Activated T-cell treated with anti-CD3 and anti-CD28 coated beads, Interleukin-2, amount 50 U/mL, for 24 hours (primary cell): ENCODE data around the gene STYX.
"Not testable (repeated sequence)": the region's sequence is repeated elsewhere in the genome, so short reads cannot be mapped to it uniquely, and the experiment has no call there.

Source experiments
- DNase-seq: peaks from one replicate; pipeline ENCODE4 v3.0.0-alpha.2; 2020
- H3K27ac Mint-ChIP-seq: 2 replicates; pipeline ENCODE4 v1.8.0; 2020; ENCODE audit warnings: mild to moderate bottlenecking, mixed read lengths
- H3K27me3 Mint-ChIP-seq: 2 replicates; pipeline ENCODE4 v1.8.0; 2020; ENCODE audit warnings: mixed read lengths
- H3K36me3 Mint-ChIP-seq: 2 replicates; pipeline ENCODE4 v1.8.0; 2020; ENCODE audit warnings: low read depth, mixed read lengths
- H3K4me1 Mint-ChIP-seq: 2 replicates; pipeline ENCODE4 v1.8.0; 2020; ENCODE audit warnings: low read depth, mixed read lengths
- H3K4me3 Mint-ChIP-seq: 2 replicates; pipeline ENCODE4 v1.8.0; 2020; ENCODE audit warnings: mild to moderate bottlenecking, moderate library complexity, mixed read lengths
- H3K9me3 Mint-ChIP-seq: 2 replicates; pipeline ENCODE4 v1.8.0; 2020; ENCODE audit warnings: mixed read lengths

The STYX gene

GRCh38 chr14:52741865-52742264 is 11.9 kb downstream of the STYX start:
- no peak for DNase-seq
- no peaks in the 10 kb centered on the region for H3K9me3 Mint-ChIP-seq
- peaks cover 67% of the 10 kb centered on the region for H3K4me1 Mint-ChIP-seq
- H3K4me3 Mint-ChIP-seq: peak overlapping the region; percentile 64
- peak overlapping the region; percentile 94 for H3K27ac Mint-ChIP-seq
- peaks cover 38% of the 10 kb centered on the region for H3K36me3 Mint-ChIP-seq
- no peaks in the 10 kb centered on the region for H3K27me3 Mint-ChIP-seq

GRCh38 chr14:52748647-52749292 is 18.8 kb downstream of the STYX start:
- Mint-ChIP-seq H3K4me1 (peaks cover 30% of the 10 kb centered on the region), H3K36me3 (peaks cover 67% of the 10 kb centered on the region), H3K9me3 (no peaks in the 10 kb centered on the region), H3K4me3 (no peak overlapping the region), H3K27me3 (no peaks in the 10 kb centered on the region), H3K27ac (no peak overlapping the region)
- no peak for DNase-seq

GRCh38 chr14:52755607-52756316 is 25.8 kb downstream of the STYX start:
- no peak for DNase-seq
- Mint-ChIP-seq H3K27ac (no peak overlapping the region), H3K4me3 (no peak overlapping the region), H3K4me1 (peaks cover 2% of the 10 kb centered on the region), H3K9me3 (no peaks in the 10 kb centered on the region), H3K36me3 (peaks cover 49% of the 10 kb centered on the region), H3K27me3 (no peaks in the 10 kb centered on the region)

- H3K4me3 Mint-ChIP-seq: no peak overlapping the region
- H3K9me3 Mint-ChIP-seq: no peaks in the 10 kb centered on the region
- no peaks in the 10 kb centered on the region for H3K27me3 Mint-ChIP-seq
- H3K36me3 Mint-ChIP-seq: peaks cover 55% of the 10 kb centered on the region
- H3K4me1 Mint-ChIP-seq: peaks cover 14% of the 10 kb centered on the region
- DNase-seq: no peak
- no peak overlapping the region for H3K27ac Mint-ChIP-seq
Measured at GRCh38 chr14:52759145-52759544, 29.2 kb downstream of the STYX start.

GRCh38 chr14:52762923-52763322 is 33.0 kb downstream of the STYX start:
- H3K36me3 Mint-ChIP-seq: peaks cover 74% of the 10 kb centered on the region

GRCh38 chr14:52767058-52767833 is 37.3 kb downstream of the STYX start:
- DNase-seq: no peak
- H3K27ac Mint-ChIP-seq: peak overlapping the region; percentile 48
- H3K27me3 Mint-ChIP-seq: no peaks in the 10 kb centered on the region
- peaks cover 29% of the 10 kb centered on the region for H3K4me1 Mint-ChIP-seq
- peaks cover 84% of the 10 kb centered on the region for H3K36me3 Mint-ChIP-seq
- H3K4me3 Mint-ChIP-seq: no peak overlapping the region
- no peaks in the 10 kb centered on the region for H3K9me3 Mint-ChIP-seq

More at GRCh38 chr14:52762923-52763322, 33.0 kb downstream of the STYX start:
- H3K9me3 Mint-ChIP-seq, DNase-seq, H3K27ac Mint-ChIP-seq, H3K27me3 Mint-ChIP-seq, H3K4me3 Mint-ChIP-seq: not testable (repeated sequence)
- H3K4me1 Mint-ChIP-seq: peaks cover 19% of the 10 kb centered on the region

GRCh38 chr14:52769887-52770286 is 39.9 kb downstream of the STYX start:
- H3K36me3 Mint-ChIP-seq: peaks cover 88% of the 10 kb centered on the region

GRCh38 chr14:52776816-52777215 is 46.9 kb downstream of the STYX start:
- H3K9me3 Mint-ChIP-seq: no peaks in the 10 kb centered on the region
- H3K4me3 Mint-ChIP-seq: no peak overlapping the region
- DNase-seq: no peak
- H3K4me1 Mint-ChIP-seq: peaks cover 2% of the 10 kb centered on the region
- peaks cover 77% of the 10 kb centered on the region for H3K36me3 Mint-ChIP-seq
- no peak overlapping the region for H3K27ac Mint-ChIP-seq
- H3K27me3 Mint-ChIP-seq: no peaks in the 10 kb centered on the region

More at GRCh38 chr14:52769887-52770286, 39.9 kb downstream of the STYX start:
- no peaks in the 10 kb centered on the region for H3K9me3 Mint-ChIP-seq
- H3K4me3 Mint-ChIP-seq: no peak overlapping the region
- no peak for DNase-seq
- H3K27ac Mint-ChIP-seq: peak overlapping the region; percentile 81
- H3K4me1 Mint-ChIP-seq: peaks cover 14% of the 10 kb centered on the region
- H3K27me3 Mint-ChIP-seq: no peaks in the 10 kb centered on the region

- peaks cover 75% of the 10 kb centered on the region for H3K36me3 Mint-ChIP-seq
Measured at GRCh38 chr14:52778702-52779101, 48.7 kb downstream of the STYX start.

GRCh38 chr14:52780893-52781292 is 50.9 kb downstream of the STYX start:
- Mint-ChIP-seq H3K27ac (no peak overlapping the region), H3K9me3 (no peaks in the 10 kb centered on the region), H3K27me3 (no peaks in the 10 kb centered on the region), H3K4me3 (no peak overlapping the region), H3K4me1 (peaks cover 7% of the 10 kb centered on the region), H3K36me3 (peaks cover 66% of the 10 kb centered on the region)
- no peak for DNase-seq

More at GRCh38 chr14:52778702-52779101, 48.7 kb downstream of the STYX start:
- Mint-ChIP-seq H3K4me3 (no peak overlapping the region), H3K27ac (no peak overlapping the region), H3K9me3 (no peaks in the 10 kb centered on the region), H3K27me3 (no peaks in the 10 kb centered on the region), H3K4me1 (peaks cover 5% of the 10 kb centered on the region)
- DNase-seq: no peak

- Mint-ChIP-seq H3K4me3 (no peak overlapping the region), H3K9me3 (no peaks in the 10 kb centered on the region), H3K4me1 (peaks cover 8% of the 10 kb centered on the region), H3K36me3 (peaks cover 66% of the 10 kb centered on the region), H3K27ac (no peak overlapping the region), H3K27me3 (no peaks in the 10 kb centered on the region)
- no peak for DNase-seq
Measured at GRCh38 chr14:52781629-52782028, 51.7 kb downstream of the STYX start.

- Mint-ChIP-seq H3K4me3 (no peak overlapping the region), H3K27ac (no peak overlapping the region), H3K4me1 (peaks cover 17% of the 10 kb centered on the region), H3K9me3 (no peaks in the 10 kb centered on the region), H3K36me3 (peaks cover 59% of the 10 kb centered on the region), H3K27me3 (no peaks in the 10 kb centered on the region)
- DNase-seq: no peak
Measured at GRCh38 chr14:52783206-52783605, 53.2 kb downstream of the STYX start.

GRCh38 chr14:52786887-52787286 is 56.9 kb downstream of the STYX start:
- peaks cover 52% of the 10 kb centered on the region for H3K36me3 Mint-ChIP-seq
- no peaks in the 10 kb centered on the region for H3K9me3 Mint-ChIP-seq
- no peak overlapping the region for H3K27ac Mint-ChIP-seq
- no peak overlapping the region for H3K4me3 Mint-ChIP-seq
- H3K4me1 Mint-ChIP-seq: peaks cover 46% of the 10 kb centered on the region
- H3K27me3 Mint-ChIP-seq: no peaks in the 10 kb centered on the region
- DNase-seq: no peak

GRCh38 chr14:52789118-52789517 is 59.2 kb downstream of the STYX start:
- Mint-ChIP-seq H3K4me3 (peak overlapping the region; percentile 47), H3K4me1 (peaks cover 49% of the 10 kb centered on the region), H3K9me3 (no peaks in the 10 kb centered on the region), H3K27me3 (no peaks in the 10 kb centered on the region), H3K27ac (no peak overlapping the region), H3K36me3 (peaks cover 35% of the 10 kb centered on the region)
- DNase-seq: no peak
